ENCODE data around the gene TOGARAM2. TPM values are rescaled to one million over a fixed set of nuclear protein-coding genes. Genes with fewer than 3 reads are reported as not detected.
A peak's percentile ranks its signal among the peaks of the same experiment; 100 is the strongest.

TOGARAM2 gene
- polyA plus RNA-seq, result 1 to 10 TPM in 1 of 4 donors, under 1 TPM in 3; under 0.01 to 1.1 (median 0.79) TPM
- long read RNA-seq, donor 1, result 0 reads
- long read RNA-seq, donor 2, result 0 reads
- long read RNA-seq, donor 3, result 0 reads
- long read RNA-seq, donor 4, result 0 reads
- long read RNA-seq, donor 5, result 0 reads
- long read RNA-seq, donor 6, result 0 reads
- long read RNA-seq, donor 7, result 0 reads
- long read RNA-seq, donor 8, result 0 reads
- long read RNA-seq, donor 9, result 0 reads
- long read RNA-seq, donor 10, result 0 reads

- H3K36me3 ChIP-seq (ENCODE audit: control insufficient read depth in 3 of 3, insufficient read depth in 2 of 3, low read depth in 1 of 3, low read length in 3 of 3), result no peaks in the 10 kb centered on the region
- H3K4me3 ChIP-seq (ENCODE audit: low read depth in 1 of 3, low read length in 3 of 3), result no peak within 1 kb of the TSS
- no peaks in the 10 kb centered on the region for H3K9me3 ChIP-seq (ENCODE audit: control insufficient read depth in 2 of 2, insufficient read depth in 1 of 2, low read depth in 1 of 2, low read length in 1 of 2)
- DNase-seq, result peak in 1 of 2 donors; percentile 38
- FAIRE-seq, result no peak
- H3K27ac ChIP-seq (ENCODE audit: low read depth in 1 of 3, low read length in 2 of 3), result peak within 1 kb of the TSS in 2 of 3 donors; percentile 41 to 51
- H3K4me1 ChIP-seq (ENCODE audit: control insufficient read depth in 3 of 3, insufficient read depth in 2 of 3, low read depth in 1 of 3, low read length in 2 of 3), result peaks cover 0 to 3% (median 0%) of the 10 kb centered on the region in 3 donors
- no peaks in the 10 kb centered on the region for H3K27me3 ChIP-seq (ENCODE audit: control insufficient read depth in 3 of 3, insufficient read depth in 3 of 3, low read length in 3 of 3)
- WGBS, 3 donors, result 54 to 63% (median 62%) methylated on average over 10 of the region's 10 CpGs
These were observed at the start of gene TOGARAM2 for GRCh38 chr2:28981016-28981441. TOGARAM2 (plus strand) TSS chr2:28981298; CDS start chr2:28994835, 13,537 bp downstream.

- DNase-seq, result no peak
- H3K27me3 ChIP-seq (ENCODE audit: control insufficient read depth in 3 of 3, insufficient read depth in 3 of 3, low read length in 3 of 3), result no peaks in the 10 kb centered on the region
- no peaks in the 10 kb centered on the region for H3K9me3 ChIP-seq (ENCODE audit: control insufficient read depth in 2 of 2, insufficient read depth in 1 of 2, low read depth in 1 of 2, low read length in 1 of 2)
- 95 to 98% (median 97%) methylated on average over 2 of the region's 2 CpGs for WGBS, 3 donors
- H3K4me3 ChIP-seq (ENCODE audit: low read depth in 1 of 3, low read length in 3 of 3), result no peak overlapping the region
- peaks cover 2 to 22% (median 8%) of the 10 kb centered on the region in 3 donors for H3K36me3 ChIP-seq (ENCODE audit: control insufficient read depth in 3 of 3, insufficient read depth in 2 of 3, low read depth in 1 of 3, low read length in 3 of 3)
- no peaks in the 10 kb centered on the region for H3K4me1 ChIP-seq (ENCODE audit: control insufficient read depth in 3 of 3, insufficient read depth in 2 of 3, low read depth in 1 of 3, low read length in 2 of 3)
- FAIRE-seq, result no peak
- H3K27ac ChIP-seq (ENCODE audit: low read depth in 1 of 3, low read length in 2 of 3), result no peak overlapping the region
These were observed 46.3 kb upstream of the TOGARAM2 start for GRCh38 chr2:28934769-28935168.

- H3K27ac ChIP-seq (ENCODE audit: low read depth in 1 of 3, low read length in 2 of 3), result no peak overlapping the region
- H3K4me1 ChIP-seq (ENCODE audit: control insufficient read depth in 3 of 3, insufficient read depth in 2 of 3, low read depth in 1 of 3, low read length in 2 of 3), result no peaks in the 10 kb centered on the region
- H3K9me3 ChIP-seq (ENCODE audit: control insufficient read depth in 2 of 2, insufficient read depth in 1 of 2, low read depth in 1 of 2, low read length in 1 of 2), result no peaks in the 10 kb centered on the region
- H3K36me3 ChIP-seq (ENCODE audit: control insufficient read depth in 3 of 3, insufficient read depth in 2 of 3, low read depth in 1 of 3, low read length in 3 of 3), result peaks cover 14 to 29% (median 18%) of the 10 kb centered on the region in 3 donors
- DNase-seq, result no peak
- no peak for FAIRE-seq
- H3K4me3 ChIP-seq (ENCODE audit: low read depth in 1 of 3, low read length in 3 of 3), result no peak overlapping the region
- H3K27me3 ChIP-seq (ENCODE audit: control insufficient read depth in 3 of 3, insufficient read depth in 3 of 3, low read length in 3 of 3), result no peaks in the 10 kb centered on the region
- WGBS, 3 donors, result 71 to 85% (median 85%) methylated on average over 3 of the region's 3 CpGs
These were observed 40.1 kb upstream of the TOGARAM2 start for GRCh38 chr2:28941008-28941407.

GRCh38 chr2:28944535-28945248 lies 36.4 kb upstream of the TOGARAM2 start:
- FAIRE-seq (no peak), DNase-seq (no peak)
- peaks cover 12 to 26% (median 22%) of the 10 kb centered on the region in 3 donors for H3K36me3 ChIP-seq (ENCODE audit: control insufficient read depth in 3 of 3, insufficient read depth in 2 of 3, low read depth in 1 of 3, low read length in 3 of 3)
- H3K4me1 ChIP-seq (ENCODE audit: control insufficient read depth in 3 of 3, insufficient read depth in 2 of 3, low read depth in 1 of 3, low read length in 2 of 3), result no peaks in the 10 kb centered on the region
- H3K27ac ChIP-seq (ENCODE audit: low read depth in 1 of 3, low read length in 2 of 3), result no peak overlapping the region
- H3K27me3 ChIP-seq (ENCODE audit: control insufficient read depth in 3 of 3, insufficient read depth in 3 of 3, low read length in 3 of 3), result no peaks in the 10 kb centered on the region
- no peak overlapping the region for H3K4me3 ChIP-seq (ENCODE audit: low read depth in 1 of 3, low read length in 3 of 3)
- peaks cover 0 to 9% of the 10 kb centered on the region in 2 donors for H3K9me3 ChIP-seq (ENCODE audit: control insufficient read depth in 2 of 2, insufficient read depth in 1 of 2, low read depth in 1 of 2, low read length in 1 of 2)
- 91 to 94% (median 92%) methylated on average over 14 of the region's 14 CpGs for WGBS, 3 donors

- Histone ChIP-seq H3K4me3 (ENCODE audit: low read depth in 1 of 3, low read length in 3 of 3) (no peak overlapping the region), H3K27ac (ENCODE audit: low read depth in 1 of 3, low read length in 2 of 3) (no peak overlapping the region), H3K27me3 (ENCODE audit: control insufficient read depth in 3 of 3, insufficient read depth in 3 of 3, low read length in 3 of 3) (no peaks in the 10 kb centered on the region), H3K9me3 (ENCODE audit: control insufficient read depth in 2 of 2, insufficient read depth in 1 of 2, low read depth in 1 of 2, low read length in 1 of 2) (peaks cover 0 to 17% of the 10 kb centered on the region in 2 donors), H3K36me3 (ENCODE audit: control insufficient read depth in 3 of 3, insufficient read depth in 2 of 3, low read depth in 1 of 3, low read length in 3 of 3) (peaks cover 3 to 15% (median 15%) of the 10 kb centered on the region in 3 donors), H3K4me1 (ENCODE audit: control insufficient read depth in 3 of 3, insufficient read depth in 2 of 3, low read depth in 1 of 3, low read length in 2 of 3) (no peaks in the 10 kb centered on the region)
- DNase-seq, result no peak
- no peak for FAIRE-seq
- whole genome bisulfite sequencing, 3 donors, result 95 to 97% (median 97%) methylated on average over 2 of the region's 2 CpGs
These were observed 32.9 kb upstream of the TOGARAM2 start for GRCh38 chr2:28948160-28948559.

- DNase-seq (no peak), FAIRE-seq (no peak)
- Histone ChIP-seq H3K27me3 (ENCODE audit: control insufficient read depth in 3 of 3, insufficient read depth in 3 of 3, low read length in 3 of 3) (no peaks in the 10 kb centered on the region), H3K4me1 (ENCODE audit: control insufficient read depth in 3 of 3, insufficient read depth in 2 of 3, low read depth in 1 of 3, low read length in 2 of 3) (no peaks in the 10 kb centered on the region), H3K27ac (ENCODE audit: low read depth in 1 of 3, low read length in 2 of 3) (no peak overlapping the region), H3K4me3 (ENCODE audit: low read depth in 1 of 3, low read length in 3 of 3) (no peak overlapping the region), H3K36me3 (ENCODE audit: control insufficient read depth in 3 of 3, insufficient read depth in 2 of 3, low read depth in 1 of 3, low read length in 3 of 3) (peaks cover 0 to 13% (median 10%) of the 10 kb centered on the region in 3 donors), H3K9me3 (ENCODE audit: control insufficient read depth in 2 of 2, insufficient read depth in 1 of 2, low read depth in 1 of 2, low read length in 1 of 2) (peaks cover 0 to 17% of the 10 kb centered on the region in 2 donors)
- 92 to 100% (median 96%) methylated on average over 1 of the region's 1 CpG for WGBS, 3 donors
These were observed 31.9 kb upstream of the TOGARAM2 start for GRCh38 chr2:28949190-28949589.

GRCh38 chr2:28949617-28950305 lies 31.3 kb upstream of the TOGARAM2 start:
- Histone ChIP-seq H3K27me3 (ENCODE audit: control insufficient read depth in 3 of 3, insufficient read depth in 3 of 3, low read length in 3 of 3) (no peaks in the 10 kb centered on the region), H3K36me3 (ENCODE audit: control insufficient read depth in 3 of 3, insufficient read depth in 2 of 3, low read depth in 1 of 3, low read length in 3 of 3) (peaks cover 0 to 11% (median 10%) of the 10 kb centered on the region in 3 donors), H3K4me3 (ENCODE audit: low read depth in 1 of 3, low read length in 3 of 3) (no peak overlapping the region), H3K27ac (ENCODE audit: low read depth in 1 of 3, low read length in 2 of 3) (no peak overlapping the region), H3K4me1 (ENCODE audit: control insufficient read depth in 3 of 3, insufficient read depth in 2 of 3, low read depth in 1 of 3, low read length in 2 of 3) (no peaks in the 10 kb centered on the region), H3K9me3 (ENCODE audit: control insufficient read depth in 2 of 2, insufficient read depth in 1 of 2, low read depth in 1 of 2, low read length in 1 of 2) (peaks cover 0 to 17% of the 10 kb centered on the region in 2 donors)
- DNase-seq (no peak), FAIRE-seq (no peak)
- WGBS, 3 donors, result 87 to 89% (median 88%) methylated on average over 11 of the region's 11 CpGs

- Histone ChIP-seq H3K27ac (ENCODE audit: low read depth in 1 of 3, low read length in 2 of 3) (peak overlapping the region in 1 of 3 donors; percentile 60), H3K4me3 (ENCODE audit: low read depth in 1 of 3, low read length in 3 of 3) (no peak overlapping the region), H3K27me3 (ENCODE audit: control insufficient read depth in 3 of 3, insufficient read depth in 3 of 3, low read length in 3 of 3) (peaks cover 0 to 2% (median 0%) of the 10 kb centered on the region in 3 donors), H3K4me1 (ENCODE audit: control insufficient read depth in 3 of 3, insufficient read depth in 2 of 3, low read depth in 1 of 3, low read length in 2 of 3) (no peaks in the 10 kb centered on the region), H3K36me3 (ENCODE audit: control insufficient read depth in 3 of 3, insufficient read depth in 2 of 3, low read depth in 1 of 3, low read length in 3 of 3) (peaks cover 0 to 7% (median 7%) of the 10 kb centered on the region in 3 donors), H3K9me3 (ENCODE audit: control insufficient read depth in 2 of 2, insufficient read depth in 1 of 2, low read depth in 1 of 2, low read length in 1 of 2) (peaks cover 0 to 17% of the 10 kb centered on the region in 2 donors)
- FAIRE-seq, result no peak
- 94 to 96% (median 95%) methylated on average over 12 of the region's 12 CpGs for WGBS, 3 donors
- no peak for DNase-seq
These were observed 30.0 kb upstream of the TOGARAM2 start for GRCh38 chr2:28950941-28951630.

Measured in small intestine (tissue), 16 donors.